NCI-H69 (cell line): ENCODE results near the gene IGF2BP1.
"Not testable (repeated sequence)": the region's sequence is repeated elsewhere in the genome, so short reads cannot be mapped to it uniquely, and the experiment has no call there.

Experiments used
- DNase-seq: peaks from one replicate; lab custom pipeline; 2025; lab: John Stamatoyannopoulos, UW

Gene IGF2BP1

DNA sequence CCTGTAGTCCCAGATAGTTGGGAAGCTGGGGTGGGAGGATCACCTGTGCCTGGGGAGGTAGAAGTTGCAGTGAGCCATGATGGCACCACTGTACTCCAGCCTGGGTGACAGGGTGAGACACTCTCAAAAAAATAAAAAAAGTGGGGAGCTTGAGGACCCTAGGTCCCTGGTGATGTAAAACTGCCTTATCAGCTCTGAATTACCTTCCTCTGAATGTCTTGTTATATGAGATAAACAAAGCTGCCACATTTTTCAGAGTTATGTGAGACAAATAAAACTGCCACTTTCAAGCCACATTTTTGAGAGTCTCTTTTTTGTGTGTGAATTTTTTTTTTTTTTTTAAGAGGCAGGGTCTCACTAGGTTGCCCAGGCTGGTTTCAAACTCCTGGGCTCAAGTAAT, 103.4 kb downstream of the IGF2BP1 start:
- DNase-seq = no peak

GRCh38 chr17:49101054-49101534, 103.9 kb downstream of the IGF2BP1 start:
- peak; percentile 15 for DNase-seq

GRCh38 chr17:49103360-49103759, 106.2 kb downstream of the IGF2BP1 start:
- not testable (repeated sequence) for DNase-seq

DNA sequence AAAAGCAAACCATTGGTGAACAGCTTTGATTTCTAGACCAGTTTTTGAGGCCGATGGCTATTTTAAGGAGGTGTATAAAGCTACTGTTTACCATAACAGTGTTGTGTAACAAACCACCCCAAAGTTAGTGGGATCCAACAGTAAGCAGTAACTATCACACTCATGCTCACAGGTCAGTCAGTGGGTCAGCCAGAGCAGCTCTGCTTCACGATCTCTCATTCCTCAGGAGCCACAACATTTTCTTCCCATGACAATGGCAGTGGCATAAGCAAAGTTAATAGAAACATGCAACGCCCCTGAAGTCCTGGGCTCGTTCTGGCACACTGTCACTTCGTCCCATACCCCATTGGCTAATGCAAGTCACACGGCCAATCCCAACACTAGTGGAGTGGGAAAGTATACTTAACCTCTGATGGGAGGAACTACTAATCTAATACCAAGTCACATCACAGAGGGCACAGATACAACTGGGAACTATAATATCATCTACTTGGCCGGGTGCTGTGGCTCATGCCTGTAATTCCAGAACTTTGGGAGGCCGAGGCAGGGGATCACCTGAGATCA, 107.4 kb downstream of the IGF2BP1 start:
- DNase-seq = no peak
